H54 (cell line): ENCODE data around the gene DRG2.

Experiments
- DNase-seq: peaks from one replicate; pipeline ENCODE4 v3.0.0; 2011; ENCODE audit warnings: low spot score, mixed read lengths; ENCODE audit not compliant: insufficient read length
- FAIRE-seq: peaks from 3 replicates; lab custom pipeline; 2011; peaks lifted over from hg19 to GRCh38; lab: Jason Lieb, UNC
- POLR2A ChIP-seq: IDR thresholded peaks from 2 replicates; pipeline ENCODE4 v1.6.1; 2011; ENCODE audit warnings: low read depth, mild to moderate bottlenecking, low read length

Gene DRG2

GRCh38 chr17:18138065-18138749 is 50.5 kb downstream of the DRG2 start:
- no peak for TF ChIP-seq POLR2A
- FAIRE-seq (no peak), DNase-seq (no peak)

- no peak for TF ChIP-seq POLR2A
- no peak for DNase-seq
- FAIRE-seq, result no peak
These were observed 51.3 kb downstream of the DRG2 start for GRCh38 chr17:18139092-18139491.

- FAIRE-seq (no peak), DNase-seq (no peak)
- no peak for TF ChIP-seq POLR2A
These were observed 51.8 kb downstream of the DRG2 start for GRCh38 chr17:18139498-18139897.

- DNase-seq, result no peak
- no peak for TF ChIP-seq POLR2A
- FAIRE-seq, result no peak
These were observed 52.2 kb downstream of the DRG2 start for GRCh38 chr17:18139949-18140348.

GRCh38 chr17:18140648-18141047 is 52.9 kb downstream of the DRG2 start:
- DNase-seq (no peak), FAIRE-seq (no peak)
- no peak for TF ChIP-seq POLR2A

GRCh38 chr17:18141210-18141803 is 53.6 kb downstream of the DRG2 start:
- no peak for TF ChIP-seq POLR2A
- no peak for FAIRE-seq
- no peak for DNase-seq

GRCh38 chr17:18142417-18142816 is 54.7 kb downstream of the DRG2 start:
- FAIRE-seq (no peak), DNase-seq (no peak)
- TF ChIP-seq POLR2A, result no peak

- FAIRE-seq, result no peak
- DNase-seq, result no peak
- no peak for TF ChIP-seq POLR2A
These were observed 55.5 kb downstream of the DRG2 start for GRCh38 chr17:18143044-18143936.

GRCh38 chr17:18144261-18144660 is 56.5 kb downstream of the DRG2 start:
- no peak for DNase-seq
- no peak for TF ChIP-seq POLR2A
- FAIRE-seq, result no peak

- no peak for DNase-seq
- TF ChIP-seq POLR2A, result no peak
- no peak for FAIRE-seq
These were observed 57.1 kb downstream of the DRG2 start for GRCh38 chr17:18144855-18145254.

- DNase-seq (no peak), FAIRE-seq (no peak)
- no peak for TF ChIP-seq POLR2A
These were observed 58.1 kb downstream of the DRG2 start for GRCh38 chr17:18145811-18146210.

- no peak for TF ChIP-seq POLR2A
- FAIRE-seq (no peak), DNase-seq (no peak)
These were observed 58.5 kb downstream of the DRG2 start for GRCh38 chr17:18146259-18146658.

- TF ChIP-seq POLR2A, result no peak
These were observed 59.2 kb downstream of the DRG2 start for GRCh38 chr17:18146980-18147379.

GRCh38 chr17:18148586-18148985 is 60.8 kb downstream of the DRG2 start:
- FAIRE-seq (no peak), DNase-seq (no peak)
- TF ChIP-seq POLR2A, result no peak

More at GRCh38 chr17:18146980-18147379, 59.2 kb downstream of the DRG2 start:
- DNase-seq (no peak), FAIRE-seq (no peak)
